ENCODE data around the gene PI4KA. TPM values are rescaled to one million over a fixed set of nuclear protein-coding genes. Genes with fewer than 3 reads are reported as not detected.
"Not testable (repeated sequence)": the region's sequence is repeated elsewhere in the genome, so short reads cannot be mapped to it uniquely, and the experiment has no call there.

Gene PI4KA
- total RNA-seq, 1 donor from 2014 or later, result 129 TPM

GRCh38 chr22:20847318-20847822 lies 11.2 kb downstream of the PI4KA start:
- DNase-seq (ENCODE audit: low spot score), result no peak

GRCh38 chr22:20844055-20845037 lies 14.3 kb downstream of the PI4KA start:
- no peak for DNase-seq (ENCODE audit: low spot score)

GRCh38 chr22:20843501-20843900 lies 15.1 kb downstream of the PI4KA start:
- DNase-seq (ENCODE audit: low spot score), result no peak

GRCh38 chr22:20840646-20841371 lies 17.8 kb downstream of the PI4KA start:
- DNase-seq (ENCODE audit: low spot score), result no peak

- no peak for DNase-seq (ENCODE audit: low spot score)
Observed at GRCh38 chr22:20839837-20840645, 18.6 kb downstream of the PI4KA start.

- not testable (repeated sequence) for DNase-seq (ENCODE audit: low spot score)
Observed at GRCh38 chr22:20839354-20839753, 19.3 kb downstream of the PI4KA start.

GRCh38 chr22:20836987-20837823 lies 21.4 kb downstream of the PI4KA start:
- DNase-seq (ENCODE audit: low spot score), result no peak

- DNase-seq (ENCODE audit: low spot score), result no peak
Observed at GRCh38 chr22:20834725-20835124, 23.9 kb downstream of the PI4KA start.

GRCh38 chr22:20834206-20834605 lies 24.4 kb downstream of the PI4KA start:
- DNase-seq (ENCODE audit: low spot score), result no peak

- no peak for DNase-seq (ENCODE audit: low spot score)
Observed at GRCh38 chr22:20833225-20833665, 25.4 kb downstream of the PI4KA start.

- DNase-seq (ENCODE audit: low spot score), result no peak
Observed at GRCh38 chr22:20829491-20830134, 29.0 kb downstream of the PI4KA start.

- DNase-seq (ENCODE audit: low spot score), result not testable (repeated sequence)
Observed at GRCh38 chr22:20826373-20827152, 32.0 kb downstream of the PI4KA start.

GRCh38 chr22:20825624-20826023 lies 33.0 kb downstream of the PI4KA start:
- no peak for DNase-seq (ENCODE audit: low spot score)

- DNase-seq (ENCODE audit: low spot score), result not testable (repeated sequence)
Observed at GRCh38 chr22:20825216-20825615, 33.4 kb downstream of the PI4KA start.

- DNase-seq (ENCODE audit: low spot score), result no peak
Observed at GRCh38 chr22:20823264-20823663, 35.3 kb downstream of the PI4KA start.

- no peak for DNase-seq (ENCODE audit: low spot score)
Observed at GRCh38 chr22:20822240-20822639, 36.4 kb downstream of the PI4KA start.

- DNase-seq (ENCODE audit: low spot score), result not testable (repeated sequence)
Observed at GRCh38 chr22:20821717-20822239, 36.8 kb downstream of the PI4KA start.

GRCh38 chr22:20819471-20819870 lies 39.1 kb downstream of the PI4KA start:
- DNase-seq (ENCODE audit: low spot score), result no peak

- DNase-seq (ENCODE audit: low spot score), result no peak
Observed at GRCh38 chr22:20818471-20818870, 40.1 kb downstream of the PI4KA start.
